MM.1S (cell line): ENCODE data around the gene C22orf23.
A peak's percentile ranks its signal among the peaks of the same experiment; 100 is the strongest.

Experiments
- DNase-seq: peaks from one replicate; pipeline ENCODE4 v3.0.0-alpha.2; 2015
- H2AFZ ChIP-seq: fragments of 300-600 bp; sonication (generic); 2 replicates; pipeline ENCODE4 v1.6.0; 2016; ENCODE audit warnings: antibody characterized with exemption, low read length
- H3F3A ChIP-seq: fragments of 300-600 bp; sonication (generic); 2 replicates; pipeline ENCODE4 v1.6.1; 2016; ENCODE audit warnings: mild to moderate bottlenecking, antibody characterized with exemption, low read length, moderate library complexity, mixed read lengths; ENCODE audit not compliant: insufficient read depth
- H3K27ac ChIP-seq: fragments of 300-600 bp; sonication (generic); 2 replicates; pipeline ENCODE4 v1.5.1; 2016; ENCODE audit warnings: mild to moderate bottlenecking, low read length
- H3K27me3 ChIP-seq: fragments of 300-600 bp; sonication (generic); replicated peaks from 2 replicates; pipeline ENCODE4 v1.6.0; 2016; ENCODE audit warnings: low read length; ENCODE audit not compliant: insufficient read depth
- H3K36me3 ChIP-seq: fragments of 300-600 bp; sonication (generic); replicated peaks from 2 replicates; pipeline ENCODE4 v1.6.1; 2016; ENCODE audit warnings: mild to moderate bottlenecking, low read length, mixed read lengths; ENCODE audit not compliant: insufficient read depth
- H3K4me1 ChIP-seq: fragments of 300-600 bp; sonication (generic); 2 replicates; pipeline ENCODE4 v1.6.1; 2016; ENCODE audit warnings: low read length, mixed read lengths
- H3K4me2 ChIP-seq: fragments of 300-600 bp; sonication (generic); 2 replicates; pipeline ENCODE4 v1.6.0; 2016; ENCODE audit warnings: low read depth, low read length
- H3K4me3 ChIP-seq: fragments of 300-600 bp; sonication (generic); 2 replicates; pipeline ENCODE4 v1.5.1; 2016; ENCODE audit warnings: low read length, mixed read lengths
- H3K79me2 ChIP-seq: fragments of 300-600 bp; sonication (generic); 2 replicates; pipeline ENCODE4 v1.6.1; 2016; ENCODE audit warnings: mixed run types, low read length, mixed read lengths
- H3K9ac ChIP-seq: fragments of 300-600 bp; sonication (generic); 2 replicates; pipeline ENCODE4 v1.6.1; 2016; ENCODE audit warnings: low read length, mixed read lengths
- H3K9me2 ChIP-seq: fragments of 300-600 bp; sonication (generic); replicated peaks from 2 replicates; pipeline ENCODE4 v1.6.1; 2016; ENCODE audit warnings: mild to moderate bottlenecking, low read length, mixed read lengths; ENCODE audit not compliant: insufficient read depth
- H3K9me3 ChIP-seq: fragments of 300-600 bp; sonication (generic); replicated peaks from 2 replicates; pipeline ENCODE4 v1.6.1; 2016; ENCODE audit warnings: mild to moderate bottlenecking, low read length, mixed read lengths; ENCODE audit not compliant: insufficient read depth
- H4K20me1 ChIP-seq: fragments of 300-600 bp; sonication (generic); 2 replicates; pipeline ENCODE4 v1.6.1; 2016; ENCODE audit warnings: mild to moderate bottlenecking, low read length, moderate library complexity, mixed read lengths; ENCODE audit not compliant: insufficient read depth
- EZH2 ChIP-seq: fragments of 300-600 bp; sonication (generic); optimal IDR thresholded peaks from 2 replicates; pipeline ENCODE3; 2017; ENCODE audit warnings: low read depth, mild to moderate bottlenecking, antibody characterized with exemption, low read length, mixed read lengths
- EZH2phosphoT487 ChIP-seq: fragments of 300-600 bp; sonication (generic); IDR thresholded peaks from 2 replicates; pipeline ENCODE4 v1.6.1; 2018; ENCODE audit warnings: antibody characterized with exemption, low read length
- TF ChIP-seq, protein P1 (sequence below): fragments of 300-600 bp; sonication (generic); IDR thresholded peaks from 2 replicates; pipeline ENCODE4 v1.5.1; 2016; ENCODE audit warnings: antibody characterized with exemption, low read length, mixed read lengths

Gene C22orf23

DNA sequence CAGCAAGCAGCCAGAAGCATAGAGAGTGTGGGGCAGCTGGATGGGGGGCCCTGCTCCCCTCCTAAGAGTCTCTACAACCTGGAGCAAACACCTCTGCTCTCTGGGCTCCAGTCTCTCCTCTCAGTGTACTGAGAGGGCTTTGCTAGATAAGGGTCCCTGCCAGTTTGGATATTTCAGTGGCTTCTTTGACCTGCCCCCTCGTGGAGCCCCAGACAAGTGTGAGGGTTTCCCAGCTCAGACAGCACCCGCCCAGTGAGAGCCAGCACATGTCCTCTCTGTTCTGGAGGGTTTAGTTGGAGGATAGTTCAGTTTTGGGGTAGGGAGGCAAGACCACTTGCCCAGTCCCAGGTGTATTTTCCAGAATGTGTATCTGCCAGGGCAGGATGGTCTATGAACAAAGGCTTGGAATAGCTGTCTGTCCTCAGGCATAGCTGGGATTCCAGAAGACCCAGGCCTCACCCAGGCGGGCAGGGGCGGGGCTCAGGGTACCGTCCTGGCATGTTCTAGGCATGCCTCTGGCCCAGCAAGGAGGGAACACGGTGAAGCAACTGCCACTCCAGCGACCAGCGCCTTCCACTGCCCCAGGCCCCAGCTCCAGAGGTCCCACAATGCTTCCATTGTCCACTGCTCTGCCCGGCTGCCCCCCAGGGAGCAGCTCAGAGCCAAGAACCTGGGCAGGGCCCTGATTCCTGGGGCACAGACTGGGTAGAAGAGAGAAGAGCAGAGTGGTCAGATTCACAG, 54.8 kb downstream of the C22orf23 start:
- H2AFZ ChIP-seq = no peak overlapping the region
- no peak overlapping the region for H3K4me2 ChIP-seq
- H3K4me1 ChIP-seq = peaks cover 13% of the 10 kb centered on the region

DNA sequence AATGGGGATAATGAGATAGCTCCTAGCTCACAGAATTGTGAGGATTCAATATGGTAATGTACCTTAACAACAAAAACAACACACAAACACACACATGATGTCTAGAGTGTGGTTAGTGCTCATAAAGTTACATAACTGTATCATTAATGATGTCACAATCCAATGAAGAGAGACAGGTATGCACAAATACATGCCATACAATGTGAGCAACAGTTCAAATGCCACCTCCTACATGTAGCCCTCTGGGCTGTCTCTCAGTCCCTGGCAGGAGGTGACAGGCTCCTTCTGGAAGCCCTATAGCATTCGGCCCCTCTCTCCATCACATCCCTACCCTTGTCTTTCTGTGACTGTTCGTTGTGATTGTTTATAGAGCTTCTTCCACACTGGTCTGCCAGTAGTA, 55.6 kb downstream of the C22orf23 start:
- Histone ChIP-seq H3K27ac (no peak overlapping the region), H3K79me2 (no peaks in the 10 kb centered on the region), H3K4me2 (no peak overlapping the region), H3K9ac (no peak overlapping the region), H4K20me1 (no peaks in the 10 kb centered on the region), H3K9me2 (no peaks in the 10 kb centered on the region), H3K4me3 (no peak overlapping the region), H3K4me1 (peaks cover 13% of the 10 kb centered on the region), H3F3A (peaks cover 14% of the 10 kb centered on the region), H3K36me3 (no peaks in the 10 kb centered on the region), H2AFZ (no peak overlapping the region), H3K27me3 (no peaks in the 10 kb centered on the region), H3K9me3 (no peaks in the 10 kb centered on the region)
- TF ChIP-seq EZH2phosphoT487 (no peak), EZH2 (no peak)
- DNase-seq = no peak

More for the DNA sequence above, 54.8 kb downstream of the C22orf23 start:
- Histone ChIP-seq H3K36me3 (no peaks in the 10 kb centered on the region), H3K79me2 (no peaks in the 10 kb centered on the region), H3K9me2 (no peaks in the 10 kb centered on the region), H3K27ac (no peak overlapping the region), H3K9me3 (no peaks in the 10 kb centered on the region), H4K20me1 (no peaks in the 10 kb centered on the region), H3K9ac (no peak overlapping the region), H3K4me3 (no peak overlapping the region), H3K27me3 (no peaks in the 10 kb centered on the region), H3F3A (peaks cover 14% of the 10 kb centered on the region)
- DNase-seq = no peak
- TF ChIP-seq EZH2phosphoT487 = no peak
- TF ChIP-seq, protein P1, sequence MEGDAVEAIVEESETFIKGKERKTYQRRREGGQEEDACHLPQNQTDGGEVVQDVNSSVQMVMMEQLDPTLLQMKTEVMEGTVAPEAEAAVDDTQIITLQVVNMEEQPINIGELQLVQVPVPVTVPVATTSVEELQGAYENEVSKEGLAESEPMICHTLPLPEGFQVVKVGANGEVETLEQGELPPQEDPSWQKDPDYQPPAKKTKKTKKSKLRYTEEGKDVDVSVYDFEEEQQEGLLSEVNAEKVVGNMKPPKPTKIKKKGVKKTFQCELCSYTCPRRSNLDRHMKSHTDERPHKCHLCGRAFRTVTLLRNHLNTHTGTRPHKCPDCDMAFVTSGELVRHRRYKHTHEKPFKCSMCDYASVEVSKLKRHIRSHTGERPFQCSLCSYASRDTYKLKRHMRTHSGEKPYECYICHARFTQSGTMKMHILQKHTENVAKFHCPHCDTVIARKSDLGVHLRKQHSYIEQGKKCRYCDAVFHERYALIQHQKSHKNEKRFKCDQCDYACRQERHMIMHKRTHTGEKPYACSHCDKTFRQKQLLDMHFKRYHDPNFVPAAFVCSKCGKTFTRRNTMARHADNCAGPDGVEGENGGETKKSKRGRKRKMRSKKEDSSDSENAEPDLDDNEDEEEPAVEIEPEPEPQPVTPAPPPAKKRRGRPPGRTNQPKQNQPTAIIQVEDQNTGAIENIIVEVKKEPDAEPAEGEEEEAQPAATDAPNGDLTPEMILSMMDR = no peak
- no peak for TF ChIP-seq EZH2

DNA sequence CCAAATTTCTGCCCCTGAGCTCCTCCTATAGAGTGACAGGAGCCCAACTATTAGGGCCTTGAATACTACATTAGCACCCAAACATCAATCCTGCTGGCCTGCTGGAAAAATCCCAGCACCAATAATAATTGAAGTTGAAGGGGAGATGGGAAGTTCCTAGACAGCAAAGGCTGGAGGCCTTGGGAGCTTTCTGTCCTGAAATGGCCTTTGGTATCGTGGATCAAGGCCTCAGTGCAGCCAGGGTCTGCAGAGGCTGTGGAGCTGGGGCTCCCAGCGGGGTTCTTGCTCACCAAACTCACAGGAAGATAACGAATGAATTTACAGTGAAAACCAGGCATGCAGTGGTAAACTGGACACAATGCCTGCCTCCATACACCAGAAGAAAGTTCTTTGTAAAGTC, 56.5 kb downstream of the C22orf23 start:
- Histone ChIP-seq H2AFZ (peak overlapping the region; percentile 40; the same call in 1 of the 2 replicates), H3K4me2 (peak overlapping the region; percentile 78; the same call in 1 of the 2 replicates), H4K20me1 (no peaks in the 10 kb centered on the region), H3K27me3 (no peaks in the 10 kb centered on the region), H3K4me3 (no peak overlapping the region), H3K79me2 (no peaks in the 10 kb centered on the region), H3K9me3 (no peaks in the 10 kb centered on the region), H3K27ac (peak overlapping the region; percentile 81; the same call in 1 of the 2 replicates), H3K36me3 (no peaks in the 10 kb centered on the region), H3K4me1 (peaks cover 13% of the 10 kb centered on the region), H3K9ac (no peak overlapping the region), H3F3A (peaks cover 14% of the 10 kb centered on the region), H3K9me2 (no peaks in the 10 kb centered on the region)
- TF ChIP-seq EZH2 (no peak), EZH2phosphoT487 (no peak)
- TF ChIP-seq, protein P1 = no peak
- no peak for DNase-seq

DNA sequence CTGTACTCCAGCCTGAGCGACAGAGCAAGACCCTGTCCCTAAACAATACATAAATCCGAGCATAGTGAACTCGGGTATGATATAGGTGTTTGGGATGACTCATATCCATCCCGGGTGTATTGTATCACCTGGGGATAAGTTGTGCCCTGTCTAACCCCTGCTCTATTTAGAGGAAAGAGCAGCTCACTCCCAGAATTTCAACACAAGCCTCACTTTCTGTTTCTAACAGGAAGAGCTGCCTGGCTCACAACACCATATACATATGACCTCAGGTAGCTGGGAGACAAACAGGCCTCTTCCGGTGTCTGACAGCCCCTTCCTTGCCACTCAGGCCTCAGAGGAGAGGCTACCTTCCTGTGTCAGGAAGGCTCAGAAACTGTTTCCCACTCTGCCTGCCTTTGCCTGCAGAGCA, 57.2 kb downstream of the C22orf23 start:
- Histone ChIP-seq H3K79me2 (no peaks in the 10 kb centered on the region), H3K4me1 (peaks cover 13% of the 10 kb centered on the region), H3K4me2 (peak overlapping the region; percentile 78), H3K9me3 (no peaks in the 10 kb centered on the region), H2AFZ (peak overlapping the region; percentile 40), H3F3A (peaks cover 14% of the 10 kb centered on the region), H3K27me3 (no peaks in the 10 kb centered on the region), H3K36me3 (no peaks in the 10 kb centered on the region), H3K9ac (peak overlapping the region; percentile 40), H3K4me3 (peak overlapping the region; percentile 43; the same call in 1 of the 2 replicates), H3K27ac (peak overlapping the region; percentile 81), H3K9me2 (no peaks in the 10 kb centered on the region), H4K20me1 (no peaks in the 10 kb centered on the region)
- peak; percentile 83 for DNase-seq
- TF ChIP-seq, protein P1 = no peak
